ENCODE results near the gene MED15.

MED15 gene

DNA sequence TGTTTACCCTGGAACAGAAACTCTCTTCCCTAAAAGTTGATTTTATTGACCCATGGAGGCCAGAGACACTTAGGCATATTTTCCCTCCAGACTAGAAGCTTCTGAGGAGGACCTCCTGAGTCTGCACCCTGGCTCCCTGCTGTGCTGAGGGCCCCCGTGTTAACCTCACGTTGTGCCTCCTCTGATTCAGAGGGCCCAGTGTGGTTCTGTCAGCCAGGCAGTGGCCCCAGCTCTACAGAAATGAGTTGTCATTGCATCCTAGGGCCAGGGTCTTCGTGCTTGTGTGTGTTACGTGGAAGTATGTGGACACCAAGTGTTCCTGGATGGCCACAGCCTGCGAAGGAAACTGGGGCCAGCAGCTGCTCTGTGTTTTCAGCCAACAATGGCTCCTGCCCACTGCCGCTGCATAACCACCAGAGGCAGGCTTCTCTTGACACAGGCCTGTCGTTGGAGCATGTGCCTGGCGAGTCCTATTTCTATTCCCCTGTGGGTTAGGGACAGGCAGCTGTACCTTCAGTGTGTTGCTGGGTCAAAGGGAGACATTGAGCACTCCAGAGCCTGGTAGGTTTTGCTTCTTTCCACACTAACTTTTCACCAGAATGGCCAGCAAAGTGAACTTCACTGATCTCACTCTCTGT is 44.5 kb downstream of the MED15 start:
- H3K4me3 ChIP-seq (ENCODE audit: low read length): no peak overlapping the region
- peaks cover 52% of the 10 kb centered on the region for H3K36me3 ChIP-seq (ENCODE audit: insufficient read depth, low read depth, low read length)

DNA sequence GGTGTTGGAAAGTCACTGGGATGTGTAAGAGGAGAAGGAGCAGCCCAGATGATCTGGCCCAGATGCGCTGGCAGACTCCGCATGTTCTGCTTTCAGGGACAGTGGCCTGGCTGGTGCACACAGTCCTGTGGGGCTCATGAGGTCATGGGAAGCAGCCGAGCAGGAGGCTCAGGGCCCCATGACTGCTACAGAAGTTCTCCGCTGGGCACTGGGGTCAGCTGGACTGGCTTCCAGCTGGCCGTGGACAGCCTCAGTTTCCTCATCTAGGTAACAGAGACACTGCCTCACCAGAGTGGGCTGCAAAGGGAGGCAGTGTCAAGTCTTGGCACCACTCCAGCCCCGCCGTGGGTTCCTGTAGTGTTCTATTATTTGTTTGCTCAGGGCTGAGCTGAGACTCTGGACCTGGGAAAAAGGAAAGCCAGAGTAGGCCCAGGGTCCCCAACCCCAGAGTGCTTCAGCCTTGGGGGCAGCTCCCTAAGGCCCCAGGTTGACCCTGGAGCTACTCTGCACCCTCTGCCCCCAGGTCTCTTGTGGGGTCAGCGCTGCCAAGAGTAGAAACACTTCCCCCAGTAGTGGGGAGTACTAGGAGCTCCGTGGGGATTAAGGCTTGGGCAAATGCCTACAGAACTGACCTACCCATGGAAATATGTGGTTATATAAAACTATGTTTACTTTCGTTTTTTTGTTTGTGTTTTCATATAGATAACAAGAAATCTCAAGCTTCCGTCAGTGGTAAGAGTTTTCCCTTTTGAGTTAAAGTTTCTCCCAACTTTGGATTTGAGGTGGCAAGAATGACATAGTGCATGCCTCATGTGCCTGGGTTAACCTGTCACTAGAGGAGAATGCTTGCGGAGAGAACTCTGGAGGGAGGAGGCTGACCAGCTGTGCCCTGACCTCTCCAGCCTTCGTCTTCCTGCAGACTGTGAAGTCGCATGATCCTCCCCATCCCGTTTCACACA is 45.3 kb downstream of the MED15 start:
- Histone ChIP-seq H3K36me3 (ENCODE audit: insufficient read depth, low read depth, low read length) (peaks cover 57% of the 10 kb centered on the region), H3K27ac (ENCODE audit: low read length) (no peak overlapping the region), H3K9me3 (ENCODE audit: insufficient read depth, low read depth, low read length) (no peaks in the 10 kb centered on the region), H3K4me3 (ENCODE audit: low read length) (no peak overlapping the region), H3K4me1 (ENCODE audit: insufficient read depth, low read length) (peaks cover 11% of the 10 kb centered on the region), H3K9ac (ENCODE audit: low read depth, low read length) (no peak overlapping the region), H3K27me3 (ENCODE audit: insufficient read depth, low read length) (no peaks in the 10 kb centered on the region)

More for the DNA sequence above, 44.5 kb downstream of the MED15 start:
- Histone ChIP-seq H3K9ac (ENCODE audit: low read depth, low read length) (no peak overlapping the region), H3K27ac (ENCODE audit: low read length) (no peak overlapping the region), H3K4me1 (ENCODE audit: insufficient read depth, low read length) (peaks cover 11% of the 10 kb centered on the region), H3K27me3 (ENCODE audit: insufficient read depth, low read length) (no peaks in the 10 kb centered on the region), H3K9me3 (ENCODE audit: insufficient read depth, low read depth, low read length) (no peaks in the 10 kb centered on the region)

DNA sequence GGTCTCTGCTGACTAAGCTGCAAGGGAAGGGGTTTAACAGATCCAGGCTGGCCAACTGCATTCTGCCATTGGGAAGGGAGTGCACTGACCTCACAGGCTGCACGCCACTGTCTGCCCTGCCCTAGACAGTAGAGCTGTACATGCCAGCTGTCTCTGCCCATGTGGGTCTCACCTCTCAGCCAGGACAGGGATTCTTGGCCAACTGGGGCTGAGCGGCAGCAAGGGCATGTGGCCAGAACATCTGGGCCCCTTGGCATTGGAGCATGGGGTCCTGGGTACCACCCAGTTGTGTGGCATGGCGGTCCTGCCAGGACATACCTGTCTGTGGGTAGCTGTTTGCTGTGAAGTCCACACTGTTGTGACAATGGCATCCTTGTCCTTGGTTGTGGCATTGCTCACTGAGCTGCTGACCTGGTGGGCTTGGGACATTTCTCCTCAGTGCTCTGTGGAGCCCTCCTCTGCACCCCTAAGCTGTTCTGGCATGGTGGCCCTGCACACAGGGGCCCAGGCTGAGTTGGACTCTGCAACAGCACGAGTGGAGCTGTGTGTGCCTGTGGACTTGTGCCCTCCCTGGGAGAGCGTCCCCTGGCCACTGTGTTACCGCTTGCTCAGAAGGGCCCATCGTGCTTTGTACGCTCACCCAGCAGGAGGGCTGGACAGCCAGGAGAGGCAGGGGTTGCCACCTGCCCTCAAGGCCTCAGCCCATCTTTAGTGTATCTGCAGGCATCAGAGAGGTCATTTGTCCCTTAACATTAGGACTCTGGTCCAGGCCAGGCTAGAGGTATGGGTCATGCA is 46.7 kb downstream of the MED15 start:
- Histone ChIP-seq H3K27ac (ENCODE audit: low read length) (no peak overlapping the region), H3K4me3 (ENCODE audit: low read length) (no peak overlapping the region), H3K27me3 (ENCODE audit: insufficient read depth, low read length) (no peaks in the 10 kb centered on the region), H3K9ac (ENCODE audit: low read depth, low read length) (no peak overlapping the region), H3K36me3 (ENCODE audit: insufficient read depth, low read depth, low read length) (peaks cover 68% of the 10 kb centered on the region), H3K9me3 (ENCODE audit: insufficient read depth, low read depth, low read length) (no peaks in the 10 kb centered on the region), H3K4me1 (ENCODE audit: insufficient read depth, low read length) (peaks cover 10% of the 10 kb centered on the region)

DNA sequence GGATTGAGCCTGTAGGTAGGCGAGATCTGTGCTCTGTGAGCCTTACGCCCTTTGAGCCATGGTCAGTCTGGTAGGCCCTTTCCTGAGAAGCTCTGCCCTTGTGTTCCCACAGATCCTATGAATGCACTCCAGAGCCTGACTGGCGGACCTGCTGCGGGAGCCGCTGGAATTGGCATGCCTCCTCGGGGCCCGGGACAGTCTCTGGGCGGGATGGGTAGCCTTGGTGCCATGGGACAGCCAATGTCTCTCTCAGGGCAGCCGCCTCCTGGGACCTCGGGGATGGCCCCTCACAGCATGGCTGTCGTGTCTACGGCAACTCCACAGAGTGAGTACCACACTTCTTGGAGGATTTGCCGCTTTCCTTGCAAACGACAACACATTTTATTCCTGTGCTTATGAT is 47.4 kb downstream of the MED15 start:
- H3K4me1 ChIP-seq (ENCODE audit: insufficient read depth, low read length): peaks cover 7% of the 10 kb centered on the region
- H3K4me3 ChIP-seq (ENCODE audit: low read length): no peak overlapping the region
- no peaks in the 10 kb centered on the region for H3K9me3 ChIP-seq (ENCODE audit: insufficient read depth, low read depth, low read length)
- no peaks in the 10 kb centered on the region for H3K27me3 ChIP-seq (ENCODE audit: insufficient read depth, low read length)
- peaks cover 75% of the 10 kb centered on the region for H3K36me3 ChIP-seq (ENCODE audit: insufficient read depth, low read depth, low read length)
- no peak overlapping the region for H3K27ac ChIP-seq (ENCODE audit: low read length)
- no peak overlapping the region for H3K9ac ChIP-seq (ENCODE audit: low read depth, low read length)

DNA sequence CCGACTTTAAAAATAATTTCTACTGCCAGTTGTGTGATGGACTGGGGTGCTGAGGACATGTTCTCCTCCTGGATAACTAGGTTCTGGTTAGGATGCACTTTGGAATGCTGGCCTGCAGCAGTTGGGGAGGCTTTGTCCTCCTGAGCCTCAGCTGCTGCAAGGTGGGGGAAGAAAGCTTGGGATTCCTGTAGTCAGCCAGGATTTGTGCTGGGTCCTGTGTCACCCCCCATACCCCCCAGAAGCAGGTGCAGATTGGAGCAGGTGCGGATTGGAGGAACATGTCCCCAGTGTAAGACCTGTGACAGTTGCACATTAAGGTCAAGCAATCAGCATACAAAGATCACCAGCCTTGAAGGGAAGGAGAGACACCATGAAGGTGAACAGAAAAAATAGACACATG is 51.1 kb downstream of the MED15 start:
- H3K9ac ChIP-seq (ENCODE audit: low read depth, low read length): no peak overlapping the region
- H3K4me3 ChIP-seq (ENCODE audit: low read length): no peak overlapping the region
- H3K27ac ChIP-seq (ENCODE audit: low read length): no peak overlapping the region
- H3K9me3 ChIP-seq (ENCODE audit: insufficient read depth, low read depth, low read length): no peaks in the 10 kb centered on the region
- no peaks in the 10 kb centered on the region for H3K4me1 ChIP-seq (ENCODE audit: insufficient read depth, low read length)
- no peaks in the 10 kb centered on the region for H3K27me3 ChIP-seq (ENCODE audit: insufficient read depth, low read length)
- peaks cover 54% of the 10 kb centered on the region for H3K36me3 ChIP-seq (ENCODE audit: insufficient read depth, low read depth, low read length)

DNA sequence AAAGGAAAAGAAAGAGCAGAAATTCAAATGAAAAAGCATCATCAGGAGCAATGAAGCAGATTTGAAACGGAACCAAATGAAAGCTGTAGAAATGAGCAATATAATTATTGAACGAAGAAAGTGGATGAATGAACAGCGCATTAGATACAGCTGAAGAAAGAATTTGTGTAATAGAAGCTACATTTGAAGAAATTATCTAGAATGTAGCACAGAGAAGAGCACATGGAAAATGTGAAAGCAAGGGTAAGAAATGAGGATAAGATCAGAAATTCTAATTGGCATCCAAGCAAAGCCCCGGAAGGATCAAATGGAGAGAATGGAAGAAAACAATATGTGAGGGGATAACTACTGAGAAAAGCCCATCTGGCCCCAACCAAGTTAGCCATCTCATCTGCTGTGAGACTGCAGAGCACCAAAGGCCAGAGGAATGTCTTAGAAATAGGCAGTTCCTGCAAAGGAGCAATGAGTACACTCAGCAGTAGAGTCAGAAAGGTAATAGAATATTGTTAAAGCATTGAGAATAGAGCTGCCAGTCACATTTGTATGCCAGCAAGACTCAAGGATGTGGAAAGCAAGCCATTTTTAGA is 51.9 kb downstream of the MED15 start:
- Histone ChIP-seq H3K9ac (ENCODE audit: low read depth, low read length) (no peak overlapping the region), H3K27me3 (ENCODE audit: insufficient read depth, low read length) (no peaks in the 10 kb centered on the region), H3K9me3 (ENCODE audit: insufficient read depth, low read depth, low read length) (no peaks in the 10 kb centered on the region), H3K36me3 (ENCODE audit: insufficient read depth, low read depth, low read length) (peaks cover 49% of the 10 kb centered on the region), H3K4me3 (ENCODE audit: low read length) (no peak overlapping the region), H3K27ac (ENCODE audit: low read length) (no peak overlapping the region), H3K4me1 (ENCODE audit: insufficient read depth, low read length) (no peaks in the 10 kb centered on the region)

DNA sequence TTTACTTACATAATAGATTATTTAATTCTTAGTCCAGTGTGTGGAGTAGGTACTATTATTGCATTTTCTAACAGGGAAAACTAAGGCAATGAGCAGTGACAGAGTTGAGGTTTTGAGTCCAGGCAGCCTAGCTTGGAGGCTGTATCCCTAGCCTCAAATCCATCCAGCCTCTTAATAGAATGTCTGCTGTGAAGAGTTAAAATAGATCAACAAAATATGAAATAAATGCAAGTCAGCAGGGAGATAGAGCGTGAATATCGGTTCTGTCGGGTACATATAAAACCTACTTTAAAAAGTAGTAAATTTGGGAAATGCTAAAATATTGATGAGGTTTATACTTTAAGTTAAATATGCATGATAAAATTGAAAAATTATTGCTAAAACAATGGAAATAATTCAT is 53.3 kb downstream of the MED15 start:
- peaks cover 48% of the 10 kb centered on the region for H3K36me3 ChIP-seq (ENCODE audit: insufficient read depth, low read depth, low read length)
- H3K27ac ChIP-seq (ENCODE audit: low read length): no peak overlapping the region
- H3K4me1 ChIP-seq (ENCODE audit: insufficient read depth, low read length): no peaks in the 10 kb centered on the region
- H3K9me3 ChIP-seq (ENCODE audit: insufficient read depth, low read depth, low read length): no peaks in the 10 kb centered on the region
- no peak overlapping the region for H3K4me3 ChIP-seq (ENCODE audit: low read length)
- H3K9ac ChIP-seq (ENCODE audit: low read depth, low read length): no peak overlapping the region
- H3K27me3 ChIP-seq (ENCODE audit: insufficient read depth, low read length): no peaks in the 10 kb centered on the region

DNA sequence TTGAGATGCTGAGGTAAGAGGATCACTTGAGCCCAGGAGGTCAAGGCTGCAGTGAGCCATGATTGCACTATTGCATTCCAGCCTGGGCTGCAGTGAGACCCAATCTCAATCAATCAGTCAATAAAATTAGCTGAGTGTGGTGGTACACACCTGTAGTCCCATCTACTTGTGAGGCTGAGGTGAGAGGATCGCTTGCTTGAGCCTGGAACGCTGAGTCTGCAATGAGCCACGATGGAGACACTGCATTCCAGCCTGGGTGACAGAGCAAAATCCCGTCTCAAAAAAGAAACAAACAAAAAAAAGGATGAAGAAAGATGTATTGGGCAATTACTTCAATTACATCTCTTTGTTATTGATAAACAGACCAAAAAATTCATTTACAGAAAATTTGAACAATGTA is 54.5 kb downstream of the MED15 start:
- H3K36me3 ChIP-seq (ENCODE audit: insufficient read depth, low read depth, low read length): peaks cover 49% of the 10 kb centered on the region

DNA sequence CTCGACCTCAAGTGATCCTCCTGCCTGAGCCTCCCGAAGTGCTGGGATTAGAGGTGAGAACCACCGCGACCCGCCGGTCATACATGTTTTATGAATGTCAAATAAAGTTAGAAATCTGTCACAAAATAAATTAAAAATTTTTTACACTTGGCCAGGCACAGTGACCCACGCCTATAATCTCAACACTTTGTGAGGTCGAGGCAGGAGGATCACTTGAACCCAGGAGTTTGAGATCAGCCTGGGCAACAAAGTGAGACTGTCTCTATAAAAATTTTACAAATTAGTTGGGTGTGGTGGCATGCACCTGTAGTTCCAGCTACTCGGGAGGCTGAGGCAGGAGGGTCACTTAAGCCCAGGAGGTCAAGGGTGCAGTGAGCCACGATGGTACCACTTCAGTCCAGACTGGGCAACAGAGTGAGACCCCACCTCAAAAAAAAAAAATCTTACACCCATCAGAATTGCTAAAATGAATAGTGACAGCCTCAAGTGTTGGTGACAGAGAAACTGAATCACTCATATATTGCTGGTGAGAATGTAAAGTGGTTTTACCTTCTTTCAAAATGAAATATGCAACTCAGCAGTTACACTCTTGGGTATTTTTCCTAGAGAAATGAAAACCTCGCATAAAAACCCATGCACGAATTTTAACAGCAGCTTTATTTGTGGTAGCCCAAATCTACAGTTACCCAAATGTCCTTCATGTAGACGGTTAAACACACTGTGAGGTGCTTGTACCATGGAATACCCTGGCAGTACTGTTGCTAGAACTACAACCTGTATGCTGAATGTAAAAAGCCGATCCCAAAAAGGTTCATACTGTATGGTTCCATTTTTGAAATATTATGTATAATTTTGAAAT is 55.4 kb downstream of the MED15 start:
- H3K27ac ChIP-seq (ENCODE audit: low read length): no peak overlapping the region
- H3K4me1 ChIP-seq (ENCODE audit: insufficient read depth, low read length): no peaks in the 10 kb centered on the region
- H3K36me3 ChIP-seq (ENCODE audit: insufficient read depth, low read depth, low read length): peaks cover 53% of the 10 kb centered on the region
- H3K9me3 ChIP-seq (ENCODE audit: insufficient read depth, low read depth, low read length): no peaks in the 10 kb centered on the region
- no peak overlapping the region for H3K4me3 ChIP-seq (ENCODE audit: low read length)
- no peaks in the 10 kb centered on the region for H3K27me3 ChIP-seq (ENCODE audit: insufficient read depth, low read length)
- H3K9ac ChIP-seq (ENCODE audit: low read depth, low read length): no peak overlapping the region

More for the DNA sequence above, 54.5 kb downstream of the MED15 start:
- Histone ChIP-seq H3K9ac (ENCODE audit: low read depth, low read length) (no peak overlapping the region), H3K9me3 (ENCODE audit: insufficient read depth, low read depth, low read length) (no peaks in the 10 kb centered on the region), H3K27me3 (ENCODE audit: insufficient read depth, low read length) (no peaks in the 10 kb centered on the region), H3K4me1 (ENCODE audit: insufficient read depth, low read length) (no peaks in the 10 kb centered on the region), H3K27ac (ENCODE audit: low read length) (no peak overlapping the region), H3K4me3 (ENCODE audit: low read length) (no peak overlapping the region)

DNA sequence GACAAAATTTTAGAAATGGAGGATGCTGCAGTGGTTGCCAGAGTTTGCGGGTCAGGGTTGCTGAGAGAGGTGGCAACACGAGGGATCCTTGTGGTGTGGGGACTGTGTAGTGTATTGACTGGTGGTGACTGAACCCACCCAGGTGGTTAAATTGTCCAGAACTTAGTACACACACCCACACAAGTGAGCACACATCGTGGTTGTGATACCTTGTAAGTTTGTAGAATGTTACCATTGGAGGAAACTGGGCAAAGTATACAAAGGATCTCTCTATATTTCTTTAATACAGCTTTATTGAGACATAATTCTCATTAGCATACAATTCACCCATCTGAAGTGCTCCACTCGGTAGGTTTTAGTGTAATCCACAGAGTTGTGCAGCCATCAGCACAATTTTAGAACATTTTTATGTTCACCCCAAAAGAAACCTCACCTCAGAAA is 56.1 kb downstream of the MED15 start:
- no peaks in the 10 kb centered on the region for H3K4me1 ChIP-seq (ENCODE audit: insufficient read depth, low read length)
- H3K27ac ChIP-seq (ENCODE audit: low read length): no peak overlapping the region
- no peak overlapping the region for H3K9ac ChIP-seq (ENCODE audit: low read depth, low read length)
- no peaks in the 10 kb centered on the region for H3K9me3 ChIP-seq (ENCODE audit: insufficient read depth, low read depth, low read length)
- no peak overlapping the region for H3K4me3 ChIP-seq (ENCODE audit: low read length)
- H3K36me3 ChIP-seq (ENCODE audit: insufficient read depth, low read depth, low read length): peaks cover 54% of the 10 kb centered on the region
- no peaks in the 10 kb centered on the region for H3K27me3 ChIP-seq (ENCODE audit: insufficient read depth, low read length)

Measured in iPS-20b (cell line).